Left ventricle myocardium inferior (tissue), 1 donor: ENCODE data around the gene GRIK4. TPM values are rescaled to one million over a fixed set of nuclear protein-coding genes. Genes with fewer than 3 reads are reported as not detected.

ENCODE experiments used
- DNase-seq: peaks from one replicate; pipeline ENCODE4 v3.0.0-alpha.2; 2020
- H3K27ac ChIP-seq: fragments of 200-600 bp; replicated peaks from 2 replicates; pipeline ENCODE4 v1.8.0; 2021
- H3K27me3 ChIP-seq: fragments of 200-600 bp; 2 replicates; pipeline ENCODE4 v1.8.0; 2021; ENCODE audit warnings: low read depth
- H3K36me3 ChIP-seq: fragments of 200-600 bp; 2 replicates; pipeline ENCODE4 v1.8.0; 2021
- H3K4me1 ChIP-seq: fragments of 200-600 bp; 2 replicates; pipeline ENCODE4 v1.8.0; 2021
- H3K4me3 ChIP-seq: fragments of 200-600 bp; 2 replicates; pipeline ENCODE4 v1.8.0; 2021; ENCODE audit warnings: mild to moderate bottlenecking, moderate library complexity
- H3K9me3 ChIP-seq: fragments of 200-600 bp; replicated peaks from 2 replicates; pipeline ENCODE4 v1.8.0; 2021
- CTCF ChIP-seq: fragments of 200-600 bp; IDR thresholded peaks from 2 replicates; pipeline ENCODE4 v1.8.0; 2021; ENCODE audit warnings: antibody characterized with exemption, mild to moderate bottlenecking, borderline replicate concordance
- intact Hi-C: fragments of 100-400 bp; cut with micrococcal nuclease; formaldehyde crosslinking; loops from one replicate; pipeline ENCODE4 v1.11.0; 2022
- total RNA-seq: library from RNA; stranded (reverse); fragmentation: NEBNext Ultra II Directional; extraction: Animal tissue kit (Norgen Biotek cat#: 25700); gene quantifications from one replicate; pipeline ENCODE4 v1.2.1, GENCODE V29; 2021
- donor health status: DM: no; HTN: yes; CAD: no; lungs with severe emphysema.

Gene GRIK4
- total RNA-seq, 1 donor from 2014 or later, result 0.16 TPM

GRCh38 chr11:120853435-120853834 lies 341.9 kb downstream of the GRIK4 start:
- DNase-seq, result no peak
- TF ChIP-seq CTCF, result no peak
- intact Hi-C loops, result no loop called here
- Histone ChIP-seq H3K4me3 (no peak overlapping the region), H3K4me1 (peaks cover 2% of the 10 kb centered on the region), H3K9me3 (no peaks in the 10 kb centered on the region), H3K27ac (no peak overlapping the region), H3K36me3 (no peaks in the 10 kb centered on the region), H3K27me3 (peaks cover 48% of the 10 kb centered on the region)

GRCh38 chr11:120854988-120855387 lies 343.4 kb downstream of the GRIK4 start:
- Histone ChIP-seq H3K4me1 (peaks cover 12% of the 10 kb centered on the region), H3K27ac (no peak overlapping the region), H3K27me3 (peaks cover 43% of the 10 kb centered on the region), H3K9me3 (no peaks in the 10 kb centered on the region), H3K36me3 (no peaks in the 10 kb centered on the region), H3K4me3 (no peak overlapping the region)
- intact Hi-C loops, result no loop called here
- TF ChIP-seq CTCF, result no peak
- DNase-seq, result no peak

- H3K9me3 ChIP-seq, result no peaks in the 10 kb centered on the region
- intact Hi-C loops, result no loop called here
- TF ChIP-seq CTCF, result no peak
- H3K27ac ChIP-seq, result no peak overlapping the region
- peaks cover 20% of the 10 kb centered on the region for H3K27me3 ChIP-seq
- H3K4me3 ChIP-seq, result no peak overlapping the region
- H3K36me3 ChIP-seq, result no peaks in the 10 kb centered on the region
- no peak for DNase-seq
- peaks cover 12% of the 10 kb centered on the region for H3K4me1 ChIP-seq
These were observed 346.0 kb downstream of the GRIK4 start for GRCh38 chr11:120857508-120857907.

- no peak overlapping the region for H3K4me3 ChIP-seq
- H3K4me1 ChIP-seq, result peaks cover 12% of the 10 kb centered on the region
- H3K27ac ChIP-seq, result no peak overlapping the region
- no peaks in the 10 kb centered on the region for H3K36me3 ChIP-seq
- DNase-seq, result no peak
- intact Hi-C loops, result no loop called here
- no peak for TF ChIP-seq CTCF
- no peaks in the 10 kb centered on the region for H3K9me3 ChIP-seq
- peaks cover 9% of the 10 kb centered on the region for H3K27me3 ChIP-seq
These were observed 347.2 kb downstream of the GRIK4 start for GRCh38 chr11:120858740-120859139.

- no peak for TF ChIP-seq CTCF
These were observed 348.2 kb downstream of the GRIK4 start for GRCh38 chr11:120859552-120860295.

More at GRCh38 chr11:120859552-120860295, 348.2 kb downstream of the GRIK4 start:
- Histone ChIP-seq H3K27me3 (no peaks in the 10 kb centered on the region), H3K36me3 (no peaks in the 10 kb centered on the region), H3K4me3 (no peak overlapping the region), H3K4me1 (peaks cover 12% of the 10 kb centered on the region), H3K9me3 (no peaks in the 10 kb centered on the region), H3K27ac (no peak overlapping the region)
- intact Hi-C loops, result no loop called here
- no peak for DNase-seq
